ENCODE measurements around the gene SLC12A7. TPM values are rescaled to one million over a fixed set of nuclear protein-coding genes. Genes with fewer than 3 reads are reported as not detected.

Gene SLC12A7
- total RNA-seq, 2 experiments from 2014 or later = 0.06 TPM; not detected in 1

- CTCF ChIA-PET (ENCODE audit: unreplicated experiment) = no interaction called here
These were observed 97.5 kb downstream of the SLC12A7 start for GRCh38 chr5:1014346-1014745.

GRCh38 chr5:1013948-1014301 is 97.9 kb downstream of the SLC12A7 start:
- ChIA-PET CTCF (ENCODE audit: unreplicated experiment) (no interaction called here), POLR2A (no interaction called here)
- H2AFZ ChIP-seq (ENCODE audit: low read length) = no peak overlapping the region
- H4K20me1 ChIP-seq (ENCODE audit: insufficient read depth, low read length) = no peaks in the 10 kb centered on the region
- no peaks in the 10 kb centered on the region for H3K79me2 ChIP-seq (ENCODE audit: insufficient read depth, low read depth, low read length)
- no peaks in the 10 kb centered on the region for H3K36me3 ChIP-seq (ENCODE audit: insufficient read depth, low read length)
- no peak overlapping the region for H3K27ac ChIP-seq (ENCODE audit: low read depth, low read length, poor library complexity, severe bottlenecking)
- BruUV-seq (replicated peaks) = no TSS peak
- intact Hi-C loops (cut with micrococcal nuclease; ENCODE audit: unreplicated experiment) = no loop called here
- no peak overlapping the region for H3K4me2 ChIP-seq (ENCODE audit: low read length)
- no peaks in the 10 kb centered on the region for H3K9me2 ChIP-seq (ENCODE audit: insufficient read depth, low read length)
- no peak overlapping the region for H3K4me3 ChIP-seq (ENCODE audit: low read depth, low read length, poor library complexity, severe bottlenecking)
- DNase-seq (ENCODE audit: low spot score) = no peak
- TF ChIP-seq, protein P1, sequence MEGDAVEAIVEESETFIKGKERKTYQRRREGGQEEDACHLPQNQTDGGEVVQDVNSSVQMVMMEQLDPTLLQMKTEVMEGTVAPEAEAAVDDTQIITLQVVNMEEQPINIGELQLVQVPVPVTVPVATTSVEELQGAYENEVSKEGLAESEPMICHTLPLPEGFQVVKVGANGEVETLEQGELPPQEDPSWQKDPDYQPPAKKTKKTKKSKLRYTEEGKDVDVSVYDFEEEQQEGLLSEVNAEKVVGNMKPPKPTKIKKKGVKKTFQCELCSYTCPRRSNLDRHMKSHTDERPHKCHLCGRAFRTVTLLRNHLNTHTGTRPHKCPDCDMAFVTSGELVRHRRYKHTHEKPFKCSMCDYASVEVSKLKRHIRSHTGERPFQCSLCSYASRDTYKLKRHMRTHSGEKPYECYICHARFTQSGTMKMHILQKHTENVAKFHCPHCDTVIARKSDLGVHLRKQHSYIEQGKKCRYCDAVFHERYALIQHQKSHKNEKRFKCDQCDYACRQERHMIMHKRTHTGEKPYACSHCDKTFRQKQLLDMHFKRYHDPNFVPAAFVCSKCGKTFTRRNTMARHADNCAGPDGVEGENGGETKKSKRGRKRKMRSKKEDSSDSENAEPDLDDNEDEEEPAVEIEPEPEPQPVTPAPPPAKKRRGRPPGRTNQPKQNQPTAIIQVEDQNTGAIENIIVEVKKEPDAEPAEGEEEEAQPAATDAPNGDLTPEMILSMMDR (conservative IDR thresholded peaks at IDR 0.05; ENCODE audit: low read length) = no peak
- TF ChIP-seq EZH2phosphoT487 (IDR thresholded peaks at IDR 0.05; ENCODE audit: borderline replicate concordance, low read depth, low read length) = no peak
- H3K9me3 ChIP-seq (ENCODE audit: low read length) = no peaks in the 10 kb centered on the region
- no peaks in the 10 kb centered on the region for H3K4me1 ChIP-seq (ENCODE audit: insufficient read depth, low read length, poor library complexity, severe bottlenecking)

More at GRCh38 chr5:1014346-1014745, 97.5 kb downstream of the SLC12A7 start:
- POLR2A ChIA-PET = no interaction called here
- no peaks in the 10 kb centered on the region for H3K9me3 ChIP-seq (ENCODE audit: low read length)
- H3K27ac ChIP-seq (ENCODE audit: low read depth, low read length, poor library complexity, severe bottlenecking) = no peak overlapping the region
- BruUV-seq (replicated peaks) = no TSS peak
- H4K20me1 ChIP-seq (ENCODE audit: insufficient read depth, low read length) = no peaks in the 10 kb centered on the region
- H3K79me2 ChIP-seq (ENCODE audit: insufficient read depth, low read depth, low read length) = no peaks in the 10 kb centered on the region
- H2AFZ ChIP-seq (ENCODE audit: low read length) = no peak overlapping the region
- H3K4me2 ChIP-seq (ENCODE audit: low read length) = no peak overlapping the region
- no peak for DNase-seq (ENCODE audit: low spot score)
- H3K36me3 ChIP-seq (ENCODE audit: insufficient read depth, low read length) = no peaks in the 10 kb centered on the region
- no peaks in the 10 kb centered on the region for H3K9me2 ChIP-seq (ENCODE audit: insufficient read depth, low read length)
- H3K4me1 ChIP-seq (ENCODE audit: insufficient read depth, low read length, poor library complexity, severe bottlenecking) = no peaks in the 10 kb centered on the region
- no peak for TF ChIP-seq EZH2phosphoT487 (IDR thresholded peaks at IDR 0.05; ENCODE audit: borderline replicate concordance, low read depth, low read length)
- TF ChIP-seq, protein P1 (conservative IDR thresholded peaks at IDR 0.05; ENCODE audit: low read length) = no peak
- no peak overlapping the region for H3K4me3 ChIP-seq (ENCODE audit: low read depth, low read length, poor library complexity, severe bottlenecking)
- intact Hi-C loops (cut with micrococcal nuclease; ENCODE audit: unreplicated experiment) = no loop called here

DNA sequence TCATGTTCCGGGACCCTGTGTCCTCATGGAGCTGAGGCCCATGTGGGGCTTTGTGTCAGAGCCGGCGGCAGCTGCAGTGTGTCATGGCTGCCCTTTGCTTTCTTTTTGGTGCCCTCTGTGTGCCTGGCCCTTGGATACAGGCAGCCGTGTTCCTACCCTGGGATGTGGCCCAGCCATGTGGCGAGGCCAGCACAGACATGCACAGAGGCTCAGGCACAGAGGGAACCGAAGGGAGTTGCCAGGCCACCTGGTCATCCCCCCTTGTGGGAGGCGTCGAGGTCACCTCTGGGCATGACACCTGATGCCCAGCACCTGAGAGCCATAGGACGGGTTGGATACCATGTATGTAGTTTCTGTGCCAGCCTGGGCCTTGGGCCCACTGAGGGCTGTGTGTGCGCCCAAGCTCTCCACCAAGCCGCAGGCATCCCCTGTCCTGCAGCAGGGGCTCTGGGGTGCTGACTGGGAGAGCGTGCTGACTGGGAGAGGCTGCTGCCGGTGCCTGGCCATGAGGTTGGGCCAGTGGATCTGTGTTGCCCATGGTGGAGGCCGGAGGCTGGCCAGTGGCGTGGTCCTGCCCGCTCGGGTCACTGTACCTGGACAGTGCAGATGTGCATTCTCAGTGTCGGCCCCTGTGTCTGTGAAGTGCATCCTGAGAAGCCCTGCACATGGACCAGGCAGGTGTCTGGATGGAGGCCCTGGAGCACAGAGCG is 98.5 kb downstream of the SLC12A7 start:
- POLR2A ChIA-PET = no interaction called here
- intact Hi-C loops (cut with micrococcal nuclease; ENCODE audit: unreplicated experiment) = no loop called here
- DNase-seq (ENCODE audit: low spot score) = no peak
- Histone ChIP-seq H3K36me3 (ENCODE audit: insufficient read depth, low read length) (no peaks in the 10 kb centered on the region), H3K27ac (ENCODE audit: low read depth, low read length, poor library complexity, severe bottlenecking) (no peak overlapping the region), H4K20me1 (ENCODE audit: insufficient read depth, low read length) (no peaks in the 10 kb centered on the region), H3K4me3 (ENCODE audit: low read depth, low read length, poor library complexity, severe bottlenecking) (no peak overlapping the region), H3K79me2 (ENCODE audit: insufficient read depth, low read depth, low read length) (no peaks in the 10 kb centered on the region), H2AFZ (ENCODE audit: low read length) (no peak overlapping the region), H3K9me2 (ENCODE audit: insufficient read depth, low read length) (no peaks in the 10 kb centered on the region), H3K4me2 (ENCODE audit: low read length) (no peak overlapping the region), H3K9me3 (ENCODE audit: low read length) (no peaks in the 10 kb centered on the region), H3K4me1 (ENCODE audit: insufficient read depth, low read length, poor library complexity, severe bottlenecking) (no peaks in the 10 kb centered on the region)
- TF ChIP-seq EZH2phosphoT487 (IDR thresholded peaks at IDR 0.05; ENCODE audit: borderline replicate concordance, low read depth, low read length) = no peak
- TF ChIP-seq, protein P1 (conservative IDR thresholded peaks at IDR 0.05; ENCODE audit: low read length) = no peak
- no TSS peak for BruUV-seq (replicated peaks)
- CTCF ChIA-PET (ENCODE audit: unreplicated experiment) = no interaction called here
